Subcutaneous abdominal adipose tissue (tissue), 5 donors: ENCODE measurements around the gene USP32.

Experiments used
- H3K27ac ChIP-seq: one replicate; pipeline ENCODE4 v1.7.0; 2013; ENCODE audit warnings: low read depth, mild to moderate bottlenecking, inconsistent platforms, low read length, moderate library complexity
- H3K27me3 ChIP-seq, 5 donors: one replicate each; pipeline ENCODE4 v1.7.0; 2013; ENCODE audit warnings: low read length in 5 of 5, inconsistent platforms in 1 of 5; ENCODE audit not compliant: control insufficient read depth in 5 of 5, insufficient read depth in 4 of 5
- H3K36me3 ChIP-seq, 5 donors: one replicate each; pipeline ENCODE4 v1.7.0; 2013; ENCODE audit warnings: low read length in 5 of 5; ENCODE audit not compliant: control insufficient read depth in 5 of 5, insufficient read depth in 5 of 5
- H3K4me1 ChIP-seq, 5 donors: one replicate each; pipeline ENCODE4 v1.7.0; 2013; ENCODE audit warnings: low read length in 5 of 5, mild to moderate bottlenecking in 3 of 5, moderate library complexity in 1 of 5; ENCODE audit not compliant: control insufficient read depth in 5 of 5, insufficient read depth in 5 of 5
- H3K4me3 ChIP-seq, 5 donors: one replicate each; pipeline ENCODE4 v1.7.0; 2013; ENCODE audit warnings: low read length in 5 of 5, low read depth in 1 of 5
- H3K9ac ChIP-seq, 5 donors: one replicate each; pipeline ENCODE4 v1.7.0; 2013; ENCODE audit warnings: low read length in 5 of 5, mild to moderate bottlenecking in 4 of 5, moderate library complexity in 3 of 5
- H3K9me3 ChIP-seq, 5 donors: one replicate each; pipeline ENCODE4 v1.7.0; 2013; ENCODE audit warnings: low read length in 5 of 5; ENCODE audit not compliant: control insufficient read depth in 5 of 5
- donor health status: healthy.
- donor health status: healthy.
- donor health status: healthy.
- donor health status: healthy.
- donor health status: healthy.

The USP32 gene

DNA sequence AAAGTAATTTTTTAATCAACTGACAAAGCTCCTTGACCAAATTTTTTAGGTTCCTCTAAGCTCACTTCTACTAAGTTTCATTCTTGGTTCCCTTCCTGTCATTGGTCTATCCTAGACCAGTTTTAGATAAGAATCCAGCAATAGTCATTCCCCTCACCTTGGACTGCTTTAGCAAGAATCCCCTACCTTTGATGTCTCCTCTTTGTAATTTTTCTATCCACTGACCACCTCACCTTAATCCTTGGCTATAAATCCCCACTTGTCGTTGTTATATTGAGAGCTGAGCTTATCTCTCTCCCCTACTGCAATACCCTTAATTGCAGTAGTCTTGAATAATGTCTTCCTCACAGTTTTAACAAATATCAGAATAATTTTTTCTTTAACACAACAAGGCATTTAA is 107.2 kb downstream of the USP32 start:
- H3K36me3 ChIP-seq, result peaks cover 3 to 12% (median 12%) of the 10 kb centered on the region in 5 donors
- no peaks in the 10 kb centered on the region for H3K27me3 ChIP-seq
- no peak overlapping the region for H3K9ac ChIP-seq
- H3K9me3 ChIP-seq, result no peaks in the 10 kb centered on the region
- no peak overlapping the region for H3K27ac ChIP-seq
- no peaks in the 10 kb centered on the region for H3K4me1 ChIP-seq
- H3K4me3 ChIP-seq, result no peak overlapping the region

DNA sequence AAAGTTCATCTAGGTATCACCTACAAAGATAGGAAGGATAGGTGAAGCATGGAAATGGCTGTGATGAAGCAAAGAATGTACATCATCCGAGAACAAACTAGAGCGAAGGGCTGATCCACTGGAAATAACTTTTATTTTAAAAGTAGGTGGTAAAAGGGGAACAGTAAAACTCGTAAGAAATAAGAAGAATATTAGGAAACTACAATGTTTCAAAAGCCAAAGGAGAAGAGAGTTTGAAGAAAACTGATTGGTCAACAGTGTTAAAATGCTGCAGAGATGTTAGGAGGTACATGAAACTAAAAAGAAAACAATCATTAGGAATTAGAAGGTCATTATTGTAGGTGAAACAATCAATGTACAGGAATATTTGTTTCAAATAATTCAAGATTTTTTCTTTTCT is 108.1 kb downstream of the USP32 start:
- peaks cover 3 to 15% (median 12%) of the 10 kb centered on the region in 5 donors for H3K36me3 ChIP-seq
- no peaks in the 10 kb centered on the region for H3K4me1 ChIP-seq
- H3K27me3 ChIP-seq, result no peaks in the 10 kb centered on the region
- no peak overlapping the region for H3K4me3 ChIP-seq
- no peak overlapping the region for H3K9ac ChIP-seq
- no peak overlapping the region for H3K27ac ChIP-seq
- no peaks in the 10 kb centered on the region for H3K9me3 ChIP-seq

DNA sequence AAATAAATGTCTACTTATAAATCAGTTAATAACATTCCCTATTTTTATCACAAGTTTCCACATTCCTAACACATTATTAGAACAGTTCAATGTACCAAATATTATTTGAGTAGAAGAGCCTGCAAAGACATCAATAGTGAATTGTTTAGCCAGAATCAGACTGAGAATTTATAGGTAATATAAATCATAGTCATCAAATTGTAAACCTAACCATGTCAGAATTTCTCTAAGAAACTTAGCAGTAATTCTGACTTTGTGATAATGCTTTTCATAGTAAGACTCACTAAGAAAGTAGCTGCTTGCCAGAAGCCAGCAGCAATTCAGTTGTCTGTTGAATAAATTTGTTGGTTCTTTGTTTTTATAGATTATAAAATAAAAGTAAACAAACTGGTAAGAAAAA is 111.3 kb downstream of the USP32 start:
- Histone ChIP-seq H3K27me3 (no peaks in the 10 kb centered on the region), H3K4me3 (no peak overlapping the region), H3K27ac (no peak overlapping the region), H3K36me3 (peaks cover 0 to 3% (median 0%) of the 10 kb centered on the region in 5 donors), H3K9ac (no peak overlapping the region), H3K4me1 (no peaks in the 10 kb centered on the region), H3K9me3 (no peaks in the 10 kb centered on the region)

DNA sequence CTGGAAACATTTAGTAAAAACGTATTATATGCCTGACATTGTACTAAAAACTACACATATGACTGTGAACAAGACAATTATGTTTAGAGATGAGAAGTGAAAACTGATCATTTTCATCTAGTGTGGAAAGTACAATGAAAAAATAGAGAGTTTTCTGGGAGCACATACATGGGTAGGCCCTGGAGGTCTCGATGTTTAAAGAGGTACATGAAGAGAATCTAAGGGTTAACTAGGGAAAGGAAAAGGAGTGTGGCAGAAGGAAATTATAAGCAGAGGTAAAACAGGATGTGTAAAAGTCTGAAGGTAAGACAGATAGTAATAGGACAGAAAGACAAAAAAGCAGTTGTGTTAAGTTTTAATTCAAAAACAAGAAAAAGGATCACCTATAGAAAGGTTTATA is 113.7 kb downstream of the USP32 start:
- Histone ChIP-seq H3K27ac (no peak overlapping the region), H3K9me3 (no peaks in the 10 kb centered on the region), H3K27me3 (no peaks in the 10 kb centered on the region), H3K36me3 (peaks cover 0 to 3% (median 0%) of the 10 kb centered on the region in 5 donors), H3K4me1 (no peaks in the 10 kb centered on the region), H3K4me3 (no peak overlapping the region), H3K9ac (no peak overlapping the region)

DNA sequence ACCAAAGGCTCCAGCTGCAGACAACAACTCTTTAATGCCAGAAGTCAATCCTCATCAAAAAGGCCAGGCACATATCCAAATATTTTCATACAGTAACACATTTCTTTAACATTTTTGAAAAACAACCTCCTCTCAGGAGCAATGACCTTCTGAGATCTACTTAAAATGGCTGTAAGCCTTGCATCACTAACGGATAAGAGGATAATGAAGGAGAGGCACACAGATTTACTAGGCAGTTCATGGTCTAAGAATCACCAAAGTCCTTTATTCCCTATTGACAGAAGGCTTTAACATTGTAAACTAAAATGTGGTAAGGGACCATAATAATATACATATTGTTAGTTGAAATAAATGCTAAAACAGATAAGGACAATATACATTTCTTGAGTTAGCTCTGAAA is 114.7 kb downstream of the USP32 start:
- no peak overlapping the region for H3K9ac ChIP-seq
- H3K36me3 ChIP-seq, result peaks cover 0 to 3% (median 0%) of the 10 kb centered on the region in 5 donors
- H3K27me3 ChIP-seq, result no peaks in the 10 kb centered on the region
- no peaks in the 10 kb centered on the region for H3K9me3 ChIP-seq
- no peak overlapping the region for H3K27ac ChIP-seq
- H3K4me1 ChIP-seq, result no peaks in the 10 kb centered on the region
- no peak overlapping the region for H3K4me3 ChIP-seq

DNA sequence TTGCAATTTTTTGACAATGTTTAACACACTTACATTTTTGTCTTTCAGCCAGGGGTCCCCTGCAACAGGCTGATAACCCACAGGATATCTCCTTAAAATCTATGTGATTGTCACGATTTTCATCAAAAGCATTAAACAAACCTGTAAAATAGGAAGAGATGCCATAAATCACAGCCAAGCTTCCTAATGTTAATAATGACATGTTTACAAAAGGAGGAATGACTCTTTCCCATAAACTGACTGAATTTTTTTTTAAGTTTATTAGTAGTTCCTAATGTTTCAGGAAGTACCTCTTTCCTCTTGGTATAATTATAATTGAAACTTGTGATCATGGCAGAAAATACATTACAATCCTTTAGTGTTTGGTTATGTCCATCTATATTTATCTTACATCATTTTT is 122.5 kb downstream of the USP32 start:
- Histone ChIP-seq H3K36me3 (peaks cover 7 to 18% (median 10%) of the 10 kb centered on the region in 5 donors), H3K27me3 (no peaks in the 10 kb centered on the region), H3K9ac (no peak overlapping the region), H3K27ac (no peak overlapping the region), H3K4me1 (no peaks in the 10 kb centered on the region), H3K9me3 (no peaks in the 10 kb centered on the region), H3K4me3 (no peak overlapping the region)

DNA sequence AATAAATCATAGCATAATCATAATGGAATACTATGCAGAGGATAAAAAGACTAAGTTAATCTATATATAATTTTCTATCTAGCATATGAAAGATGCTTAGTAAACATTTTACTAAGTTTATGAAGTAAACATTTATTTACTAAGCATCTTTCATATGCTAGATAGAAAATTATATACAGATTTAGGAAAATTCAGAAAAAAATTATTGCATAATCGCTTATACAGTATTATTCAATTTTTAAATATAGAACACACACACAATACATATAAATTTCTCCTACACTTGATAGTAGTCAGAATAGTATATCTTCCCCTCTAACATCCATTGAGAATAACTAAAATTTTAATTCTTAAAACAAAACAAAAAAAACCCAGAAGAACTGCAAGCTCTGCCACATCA is 131.4 kb downstream of the USP32 start:
- no peaks in the 10 kb centered on the region for H3K27me3 ChIP-seq
- H3K9me3 ChIP-seq, result no peaks in the 10 kb centered on the region
- no peaks in the 10 kb centered on the region for H3K4me1 ChIP-seq
- no peak overlapping the region for H3K27ac ChIP-seq
- no peak overlapping the region for H3K4me3 ChIP-seq
- no peak overlapping the region for H3K9ac ChIP-seq
- H3K36me3 ChIP-seq, result peaks cover 11 to 40% (median 21%) of the 10 kb centered on the region in 5 donors

DNA sequence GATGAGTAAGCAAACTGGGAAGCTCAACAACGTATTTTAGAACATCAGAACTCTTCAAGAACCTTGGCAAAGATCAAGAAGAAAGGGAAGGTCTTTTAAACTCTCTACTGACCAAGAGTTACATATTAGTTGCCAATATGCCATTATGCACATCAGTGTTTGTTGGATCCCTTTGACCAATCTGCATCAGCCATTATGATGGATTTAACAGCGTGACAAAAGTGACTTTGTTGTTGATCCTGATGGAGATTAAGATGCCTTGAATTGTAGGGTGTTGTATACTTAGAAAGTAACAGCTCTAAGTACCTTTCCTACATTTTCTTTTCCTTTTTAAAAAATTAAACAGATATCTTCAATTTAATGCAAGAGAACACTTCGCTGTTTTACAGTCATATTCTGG is 133.6 kb downstream of the USP32 start:
- H3K4me1 ChIP-seq, result no peaks in the 10 kb centered on the region
- H3K9ac ChIP-seq, result no peak overlapping the region
- H3K36me3 ChIP-seq, result peaks cover 16 to 32% (median 25%) of the 10 kb centered on the region in 5 donors
- H3K9me3 ChIP-seq, result no peaks in the 10 kb centered on the region
- no peaks in the 10 kb centered on the region for H3K27me3 ChIP-seq
- H3K4me3 ChIP-seq, result no peak overlapping the region
- H3K27ac ChIP-seq, result no peak overlapping the region

DNA sequence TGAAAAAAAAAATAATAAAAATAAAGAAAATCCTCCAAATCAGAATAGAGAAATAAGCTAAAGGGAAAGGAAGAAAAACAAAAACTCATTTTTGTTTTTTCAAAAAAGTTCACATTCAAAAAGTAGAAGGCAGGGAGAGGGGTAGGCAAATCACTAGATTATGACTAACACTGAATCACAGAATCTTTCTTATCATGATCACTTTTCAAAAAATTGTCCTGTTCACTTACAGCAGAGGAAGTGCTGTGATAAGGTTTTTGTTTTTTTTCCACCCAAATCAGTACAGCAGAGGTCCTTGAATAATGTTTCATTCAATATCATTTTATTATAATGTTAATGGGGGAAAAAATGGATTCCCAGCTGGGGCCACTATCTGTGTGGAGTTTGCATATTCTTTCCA is 135.8 kb downstream of the USP32 start:
- no peak overlapping the region for H3K27ac ChIP-seq
- no peaks in the 10 kb centered on the region for H3K9me3 ChIP-seq
- no peaks in the 10 kb centered on the region for H3K4me1 ChIP-seq
- no peaks in the 10 kb centered on the region for H3K27me3 ChIP-seq
- peaks cover 14 to 31% (median 18%) of the 10 kb centered on the region in 5 donors for H3K36me3 ChIP-seq
- no peak overlapping the region for H3K4me3 ChIP-seq
- H3K9ac ChIP-seq, result no peak overlapping the region

DNA sequence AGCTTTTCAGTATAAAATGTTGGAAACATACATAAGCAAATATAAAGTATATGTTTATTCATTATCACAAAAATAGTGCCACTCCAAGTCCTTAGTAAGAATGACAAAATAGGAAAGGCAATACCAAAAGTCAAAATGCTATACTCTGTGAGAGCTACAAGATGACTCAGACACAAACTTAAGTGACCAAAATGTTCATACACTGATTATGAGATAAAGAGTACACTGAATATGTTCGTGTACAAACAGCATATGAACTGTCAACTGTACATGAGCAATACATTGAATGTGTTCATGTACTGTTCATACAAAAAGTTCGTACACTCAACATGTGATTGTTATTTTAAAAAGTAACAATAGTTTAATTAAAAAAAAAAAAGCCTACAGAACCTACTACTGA is 138.9 kb downstream of the USP32 start:
- no peaks in the 10 kb centered on the region for H3K4me1 ChIP-seq
- H3K36me3 ChIP-seq, result peaks cover 15 to 29% (median 21%) of the 10 kb centered on the region in 5 donors
- H3K4me3 ChIP-seq, result no peak overlapping the region
- H3K27ac ChIP-seq, result no peak overlapping the region
- no peaks in the 10 kb centered on the region for H3K9me3 ChIP-seq
- H3K9ac ChIP-seq, result no peak overlapping the region
- H3K27me3 ChIP-seq, result no peaks in the 10 kb centered on the region

DNA sequence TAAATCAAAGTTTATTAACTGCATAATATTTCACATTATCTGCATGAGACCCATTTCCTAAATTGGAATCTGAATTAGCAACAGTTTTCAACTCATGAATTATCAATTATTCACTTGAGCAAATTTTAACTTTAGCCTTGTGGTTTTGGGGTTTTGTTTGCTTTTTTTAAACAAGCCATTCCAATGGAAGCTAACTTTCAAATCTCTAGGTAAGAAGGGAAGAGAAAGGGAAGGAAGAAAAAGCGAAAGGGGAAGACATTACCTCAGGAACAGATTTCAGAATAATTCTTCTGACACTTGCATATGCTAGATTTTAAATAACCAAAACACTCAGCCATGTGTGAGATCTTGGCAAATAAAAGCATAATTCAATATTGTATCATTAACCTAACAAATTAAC is 139.5 kb downstream of the USP32 start:
- no peak overlapping the region for H3K9ac ChIP-seq
- no peaks in the 10 kb centered on the region for H3K27me3 ChIP-seq
- H3K27ac ChIP-seq, result no peak overlapping the region
- H3K9me3 ChIP-seq, result no peaks in the 10 kb centered on the region
- H3K36me3 ChIP-seq, result peaks cover 14 to 27% (median 17%) of the 10 kb centered on the region in 5 donors
- no peaks in the 10 kb centered on the region for H3K4me1 ChIP-seq
- H3K4me3 ChIP-seq, result no peak overlapping the region
